Left lobe of liver (tissue), 2 donors: ENCODE data around the gene TP53I11. TPM values are rescaled to one million over a fixed set of nuclear protein-coding genes. Genes with fewer than 3 reads are reported as not detected.

Experiments
- ATAC-seq: fragments of 200-7000 bp; cut with Tn5 transposase; one replicate; pipeline ENCODE4 v1.9.1; 2020; ENCODE audit warnings: mild to moderate bottlenecking, moderate library complexity
- DNase-seq: peaks from one replicate; pipeline ENCODE4 v3.0.0-alpha.2; 2020; ENCODE audit warnings: low spot score
- total RNA-seq: library from RNA; stranded (reverse); gene quantifications from one replicate; pipeline ENCODE4 v1.2.1, GENCODE V29; 2021
- donor health status: DM: no; HTN: no; CAD: no; lungs with moderate emphysema.
- donor health status: DM: no; HTN: yes; CAD: no.

The TP53I11 gene
- total RNA-seq, 1 donor from 2014 or later = 8.7 TPM

- ATAC-seq (peak; percentile 59), DNase-seq (peak; percentile 81)
Observed at GRCh38 chr11:44979543-44980399, 29.1 kb upstream of the TP53I11 start.

DNA sequence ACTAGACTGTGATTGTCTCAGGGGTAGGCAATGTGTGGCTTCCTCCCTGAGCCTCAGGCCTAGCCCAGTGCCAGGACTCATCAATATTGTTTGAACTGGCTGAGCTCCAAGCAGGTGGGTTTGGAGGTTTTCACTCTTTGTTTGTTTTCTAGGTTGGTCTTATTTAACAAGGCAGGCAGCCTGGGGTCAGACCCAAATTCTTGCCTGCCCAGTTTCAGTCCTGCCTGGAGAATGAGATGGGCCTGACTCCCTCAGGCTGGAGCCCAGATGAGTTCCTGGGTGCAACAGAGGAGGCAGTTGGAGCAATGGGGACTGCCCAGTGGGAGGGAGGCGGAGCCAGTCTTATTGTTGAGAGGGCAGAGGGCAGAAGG, 28.3 kb upstream of the TP53I11 start:
- DNase-seq (peak; percentile 73), ATAC-seq (peak; percentile 77)

GRCh38 chr11:44978274-44978960, 27.7 kb upstream of the TP53I11 start:
- DNase-seq (no peak), ATAC-seq (no peak)

- ATAC-seq (no peak), DNase-seq (no peak)
Observed at GRCh38 chr11:44977493-44977984, 26.9 kb upstream of the TP53I11 start.

DNA sequence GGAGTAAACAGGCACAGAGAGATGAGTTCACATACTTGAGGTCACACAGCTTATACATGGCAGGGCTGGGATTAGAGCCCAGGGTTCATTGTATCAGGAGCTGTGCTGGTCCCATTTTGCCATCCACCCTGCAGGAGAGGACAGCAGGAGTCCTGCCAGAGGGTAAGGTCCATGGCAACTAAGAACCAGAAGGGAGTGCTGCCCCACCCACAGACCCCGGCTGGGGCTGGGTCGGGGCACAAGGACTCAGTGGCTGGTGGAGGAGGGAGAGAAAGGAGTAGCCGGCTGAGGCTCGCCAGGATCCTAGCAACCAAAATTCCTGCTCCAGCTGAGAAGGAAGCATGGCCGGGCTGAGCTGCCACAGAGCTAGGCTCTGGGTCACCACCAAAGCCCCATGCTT, 25.9 kb upstream of the TP53I11 start:
- ATAC-seq (no peak), DNase-seq (no peak)

GRCh38 chr11:44974402-44975000, 23.8 kb upstream of the TP53I11 start:
- no peak for ATAC-seq
- DNase-seq = no peak

GRCh38 chr11:44973632-44974401, 23.1 kb upstream of the TP53I11 start:
- ATAC-seq (no peak), DNase-seq (no peak)

- ATAC-seq (no peak), DNase-seq (no peak)
Observed at GRCh38 chr11:44972746-44973435, 22.2 kb upstream of the TP53I11 start.

GRCh38 chr11:44971185-44971584, 20.5 kb upstream of the TP53I11 start:
- ATAC-seq (no peak), DNase-seq (no peak)

DNA sequence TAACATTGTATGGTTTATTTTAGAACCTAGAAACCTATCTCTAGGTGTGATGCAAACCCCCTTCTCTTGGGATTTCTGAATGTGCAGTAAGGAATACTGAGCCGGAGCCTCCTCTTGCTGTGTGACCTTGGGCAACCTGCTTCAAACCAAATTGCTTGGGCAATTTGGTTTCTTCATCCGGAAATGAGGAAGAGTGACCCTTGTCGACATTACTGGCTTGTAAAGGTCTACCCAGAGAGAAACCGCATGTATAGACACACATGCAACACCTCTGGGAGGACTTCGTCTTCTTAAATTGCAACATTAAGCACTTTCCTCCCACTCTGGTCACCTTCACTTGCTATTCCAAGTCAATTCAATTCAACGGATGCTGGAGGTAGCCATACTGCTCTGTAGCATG, 19.6 kb upstream of the TP53I11 start:
- no peak for ATAC-seq
- no peak for DNase-seq

DNA sequence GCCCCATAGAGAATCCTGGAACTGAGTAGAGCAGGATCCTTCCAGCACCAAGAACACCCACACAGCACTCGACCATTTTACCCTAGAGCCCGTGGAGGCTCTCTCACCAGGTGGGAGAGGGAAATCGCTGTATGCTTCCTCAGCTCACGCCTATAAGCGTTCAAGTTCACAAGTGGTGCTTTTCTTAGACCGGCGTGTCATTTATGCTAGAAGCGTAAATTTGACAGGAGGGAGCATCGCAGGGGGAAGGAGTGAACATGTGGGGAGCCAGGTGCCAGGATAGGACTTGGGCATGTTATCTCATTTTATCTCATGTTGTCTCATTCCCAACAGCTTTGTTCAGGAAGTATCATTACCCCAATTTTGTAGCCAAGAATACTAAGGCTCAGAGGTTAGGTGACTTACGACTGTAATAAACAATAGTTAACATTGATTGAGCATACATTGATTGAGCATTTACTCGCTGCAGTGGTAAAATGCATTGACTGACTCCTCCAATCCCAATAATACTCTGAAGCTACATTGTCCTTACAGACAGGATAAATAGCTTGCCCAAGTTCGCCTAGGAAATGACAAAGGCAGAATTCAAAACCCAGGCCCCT, 19.1 kb upstream of the TP53I11 start:
- ATAC-seq (no peak), DNase-seq (no peak)

- no peak for ATAC-seq
- no peak for DNase-seq
Observed at GRCh38 chr11:44968510-44968909, 17.8 kb upstream of the TP53I11 start.

DNA sequence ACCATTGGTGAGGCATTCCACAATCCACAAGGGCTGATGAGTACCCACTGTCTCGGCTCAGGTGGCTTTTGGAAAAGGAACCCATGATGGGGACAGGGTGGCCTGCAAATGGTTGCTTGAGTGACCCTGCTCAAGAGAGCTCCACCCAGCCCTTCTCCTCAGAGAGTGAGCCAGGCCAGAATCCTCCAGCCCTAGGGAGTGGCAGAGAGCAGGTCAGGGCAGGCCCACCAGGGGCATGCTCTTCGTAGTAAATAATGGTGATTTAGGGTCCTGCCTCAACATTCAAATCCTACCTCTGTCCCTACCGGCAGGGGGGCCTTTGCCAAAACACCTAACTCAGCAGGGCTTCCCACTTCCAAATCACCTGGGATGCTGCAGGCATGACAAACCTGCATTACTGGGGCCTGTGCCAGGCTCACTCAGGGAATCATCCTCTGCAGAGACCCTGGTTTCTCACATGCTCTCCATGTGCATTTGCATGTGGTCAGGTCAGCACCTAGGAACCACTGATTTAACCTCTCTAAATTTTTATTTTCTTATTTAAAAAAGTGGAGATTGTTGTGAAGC, 17.3 kb upstream of the TP53I11 start:
- ATAC-seq (no peak), DNase-seq (no peak)

GRCh38 chr11:44966694-44967093, 16.0 kb upstream of the TP53I11 start:
- no peak for DNase-seq
- no peak for ATAC-seq

- DNase-seq = no peak
- no peak for ATAC-seq
Observed at GRCh38 chr11:44964526-44965209, 14.0 kb upstream of the TP53I11 start.

DNA sequence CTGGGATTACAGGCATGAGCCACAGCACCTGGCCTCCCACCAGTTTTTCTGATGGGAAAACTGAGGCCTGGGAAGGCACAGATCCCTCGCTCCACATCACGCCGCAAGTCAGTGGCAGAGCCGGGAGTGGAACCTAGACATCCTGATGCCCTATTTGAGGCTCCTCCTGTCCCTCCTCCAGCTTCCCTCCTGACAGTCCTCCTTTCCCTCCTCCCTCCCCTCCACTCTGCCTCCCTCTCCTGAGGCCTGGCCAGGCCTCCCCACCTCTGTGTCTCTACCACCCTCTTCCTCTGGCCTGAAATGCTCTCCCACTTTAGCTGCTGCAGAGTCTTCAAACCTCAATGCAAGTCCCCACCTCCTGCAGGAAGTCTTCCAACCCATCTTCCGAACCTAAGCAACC, 13.3 kb upstream of the TP53I11 start:
- DNase-seq (no peak), ATAC-seq (no peak)

DNA sequence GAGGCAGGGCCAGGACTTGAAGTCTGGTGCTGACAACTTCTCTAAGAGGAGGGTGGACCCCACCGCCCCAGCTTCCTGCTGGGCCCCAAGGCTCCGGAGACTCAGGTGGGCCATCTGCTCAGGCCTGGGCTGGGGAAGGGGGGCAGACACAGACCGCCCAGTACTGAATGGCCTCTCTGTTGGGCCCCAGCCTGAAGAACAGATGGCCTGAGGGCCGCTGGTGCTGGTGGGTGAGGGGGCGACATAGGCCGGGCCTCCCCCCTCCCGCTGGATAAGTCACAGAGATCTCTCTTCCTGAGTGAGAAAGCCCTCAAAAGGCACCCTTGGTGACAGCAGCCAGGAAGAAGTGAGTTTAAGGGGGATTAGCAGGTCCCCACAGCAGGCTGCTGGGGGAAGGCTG, 12.5 kb upstream of the TP53I11 start:
- ATAC-seq = no peak
- no peak for DNase-seq

- ATAC-seq (no peak), DNase-seq (no peak)
Observed at GRCh38 chr11:44962464-44962863, 11.8 kb upstream of the TP53I11 start.

GRCh38 chr11:44960200-44960845, 9.6 kb upstream of the TP53I11 start:
- DNase-seq (no peak), ATAC-seq (no peak)
